DOHH2 (cell line): ENCODE results near the gene NUDT16.

Source experiments
- H3F3A ChIP-seq: fragments of 200-600 bp; sonication (generic), shearing (Covaris generic); 2 replicates; pipeline ENCODE4 v1.6.0; 2016; ENCODE audit warnings: antibody characterized with exemption, mild to moderate bottlenecking; ENCODE audit not compliant: control insufficient read depth, insufficient read depth
- H3K27ac ChIP-seq: fragments of 200-600 bp; sonication (generic); 2 replicates; pipeline ENCODE4 v1.5.1; 2014; ENCODE audit warnings: low read depth, mild to moderate bottlenecking, low read length, moderate library complexity
- H3K27me3 ChIP-seq: fragments of 200-600 bp; sonication (generic); 2 replicates; pipeline ENCODE4 v1.6.1; 2014; ENCODE audit warnings: mild to moderate bottlenecking, low read length, mixed read lengths; ENCODE audit not compliant: control insufficient read depth
- H3K36me3 ChIP-seq: fragments of 200-600 bp; sonication (generic); 2 replicates; pipeline ENCODE4 v1.6.1; 2014; ENCODE audit warnings: mild to moderate bottlenecking, low read length, moderate library complexity, mixed read lengths; ENCODE audit not compliant: control insufficient read depth
- H3K4me1 ChIP-seq: fragments of 200-600 bp; sonication (generic); 2 replicates; pipeline ENCODE4 v1.6.1; 2014; ENCODE audit warnings: mild to moderate bottlenecking, low read length, mixed read lengths; ENCODE audit not compliant: control insufficient read depth
- H3K4me2 ChIP-seq: fragments of 200-600 bp; sonication (generic); 2 replicates; pipeline ENCODE4 v1.6.0; 2014; ENCODE audit warnings: mild to moderate bottlenecking, low read length, moderate library complexity
- H3K4me3 ChIP-seq: fragments of 200-600 bp; sonication (generic); 2 replicates; pipeline ENCODE4 v1.5.1; 2014; ENCODE audit warnings: mild to moderate bottlenecking, low read length, mixed read lengths
- H3K79me2 ChIP-seq: fragments of 200-600 bp; sonication (generic); 2 replicates; pipeline ENCODE4 v1.6.1; 2014; ENCODE audit warnings: mild to moderate bottlenecking, low read length, mixed read lengths; ENCODE audit not compliant: control insufficient read depth
- H3K9me2 ChIP-seq: fragments of 200-600 bp; sonication (generic); replicated peaks from 2 replicates; pipeline ENCODE4 v1.6.1; 2014; ENCODE audit warnings: mild to moderate bottlenecking, low read length, mixed read lengths; ENCODE audit not compliant: control insufficient read depth
- H3K9me3 ChIP-seq: fragments of 200-600 bp; sonication (generic); 2 replicates; pipeline ENCODE4 v1.6.1; 2014; ENCODE audit warnings: antibody characterized with exemption, low read length, mixed read lengths; ENCODE audit not compliant: control insufficient read depth, insufficient read depth
- H4K20me1 ChIP-seq: fragments of 200-600 bp; sonication (generic); 2 replicates; pipeline ENCODE4 v1.6.0; 2014; ENCODE audit warnings: low read depth, mild to moderate bottlenecking, antibody characterized with exemption, low read length, moderate library complexity; ENCODE audit not compliant: control insufficient read depth, insufficient read depth
- CTCF ChIP-seq: fragments of 200-600 bp; sonication (generic); IDR thresholded peaks from one replicate; pipeline ENCODE4 v1.5.1; 2014; ENCODE audit warnings: antibody characterized with exemption, mild to moderate bottlenecking, low read depth, low read length; ENCODE audit not compliant: poor library complexity, severe bottlenecking
- EZH2phosphoT487 ChIP-seq: fragments of 200-600 bp; sonication (generic); IDR thresholded peaks from 2 replicates; pipeline ENCODE4 v1.6.1; 2017; ENCODE audit warnings: borderline replicate concordance, mild to moderate bottlenecking, antibody characterized with exemption, low read length, moderate library complexity, mixed read lengths

The NUDT16 gene

GRCh38 chr3:131388490-131388799 lies 6.9 kb downstream of the NUDT16 start:
- no peaks in the 10 kb centered on the region for H3K9me2 ChIP-seq
- no peak for TF ChIP-seq EZH2phosphoT487
- H3K4me1 ChIP-seq: no peaks in the 10 kb centered on the region
- H3K36me3 ChIP-seq: no peaks in the 10 kb centered on the region
- no peaks in the 10 kb centered on the region for H4K20me1 ChIP-seq
- H3K27me3 ChIP-seq: no peaks in the 10 kb centered on the region
- H3F3A ChIP-seq: no peaks in the 10 kb centered on the region
- no peak overlapping the region for H3K27ac ChIP-seq
- no peaks in the 10 kb centered on the region for H3K79me2 ChIP-seq
- no peak overlapping the region for H3K4me2 ChIP-seq
- H3K4me3 ChIP-seq: no peak overlapping the region
- H3K9me3 ChIP-seq: no peaks in the 10 kb centered on the region

GRCh38 chr3:131390331-131390730 lies 8.8 kb downstream of the NUDT16 start:
- no peaks in the 10 kb centered on the region for H3K9me2 ChIP-seq
- no peaks in the 10 kb centered on the region for H3K79me2 ChIP-seq
- H3K4me2 ChIP-seq: no peak overlapping the region
- H3K4me1 ChIP-seq: no peaks in the 10 kb centered on the region
- no peaks in the 10 kb centered on the region for H3K27me3 ChIP-seq
- H3K9me3 ChIP-seq: no peaks in the 10 kb centered on the region
- no peaks in the 10 kb centered on the region for H3F3A ChIP-seq
- H3K36me3 ChIP-seq: no peaks in the 10 kb centered on the region
- TF ChIP-seq CTCF (no peak), EZH2phosphoT487 (no peak)
- H4K20me1 ChIP-seq: no peaks in the 10 kb centered on the region
- no peak overlapping the region for H3K4me3 ChIP-seq
- no peak overlapping the region for H3K27ac ChIP-seq

GRCh38 chr3:131393051-131393450 lies 11.5 kb downstream of the NUDT16 start:
- Histone ChIP-seq H3K9me2 (no peaks in the 10 kb centered on the region), H3K4me2 (no peak overlapping the region), H3K27me3 (no peaks in the 10 kb centered on the region), H3K36me3 (no peaks in the 10 kb centered on the region), H3K27ac (no peak overlapping the region), H3K79me2 (no peaks in the 10 kb centered on the region), H3K4me3 (no peak overlapping the region), H3K9me3 (no peaks in the 10 kb centered on the region), H3F3A (no peaks in the 10 kb centered on the region), H3K4me1 (no peaks in the 10 kb centered on the region), H4K20me1 (no peaks in the 10 kb centered on the region)
- no peak for TF ChIP-seq EZH2phosphoT487
- TF ChIP-seq CTCF: no peak

- Histone ChIP-seq H3K79me2 (no peaks in the 10 kb centered on the region), H4K20me1 (no peaks in the 10 kb centered on the region), H3K9me3 (no peaks in the 10 kb centered on the region), H3K27ac (no peak overlapping the region), H3K4me1 (no peaks in the 10 kb centered on the region), H3K27me3 (no peaks in the 10 kb centered on the region), H3K36me3 (no peaks in the 10 kb centered on the region), H3F3A (no peaks in the 10 kb centered on the region), H3K4me3 (no peak overlapping the region), H3K4me2 (no peak overlapping the region), H3K9me2 (no peaks in the 10 kb centered on the region)
- no peak for TF ChIP-seq CTCF
- TF ChIP-seq EZH2phosphoT487: no peak
Observed at GRCh38 chr3:131393868-131394267, 12.3 kb downstream of the NUDT16 start.
